ENCODE results near the gene ANKRD24.

Gene ANKRD24

DNA sequence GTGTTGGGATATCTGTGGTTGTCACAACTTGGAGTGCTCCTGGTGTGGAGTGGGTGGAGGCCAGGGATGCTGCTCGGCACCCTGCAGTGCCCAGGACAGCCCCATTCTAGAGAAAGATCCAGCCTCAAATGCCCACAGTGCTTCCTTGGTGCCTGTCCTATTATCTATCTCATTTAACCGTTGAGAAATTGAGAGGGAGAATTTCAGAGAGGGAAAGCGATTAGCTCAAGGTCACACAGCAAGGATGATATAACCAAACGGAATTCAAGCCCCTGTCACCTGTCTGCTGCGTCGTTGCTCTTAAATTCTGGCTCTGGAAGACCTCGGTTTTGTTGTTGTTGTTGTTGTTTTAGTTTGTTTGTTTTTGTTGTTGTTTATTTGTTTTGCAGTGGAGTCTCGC is 13.5 kb downstream of the ANKRD24 start:
- Histone ChIP-seq H3K36me3 (ENCODE audit: control insufficient read depth, low read length) (no peaks in the 10 kb centered on the region), H3K4me2 (ENCODE audit: low read length) (no peak overlapping the region), H3F3A (ENCODE audit: control insufficient read depth, insufficient read depth) (no peaks in the 10 kb centered on the region), H3K4me3 (ENCODE audit: low read length) (no peak overlapping the region), H4K20me1 (ENCODE audit: control insufficient read depth, insufficient read depth, low read depth, low read length) (no peaks in the 10 kb centered on the region), H3K27me3 (ENCODE audit: control insufficient read depth, low read length) (peaks cover 6% of the 10 kb centered on the region; the same call in 1 of the 2 replicates), H3K9me3 (ENCODE audit: control insufficient read depth, insufficient read depth, low read length) (peaks cover 7% of the 10 kb centered on the region), H3K4me1 (ENCODE audit: control insufficient read depth, low read length) (no peaks in the 10 kb centered on the region), H3K79me2 (ENCODE audit: control insufficient read depth, low read length) (no peaks in the 10 kb centered on the region), H3K9me2 (replicated peaks; ENCODE audit: control insufficient read depth, low read length) (no peaks in the 10 kb centered on the region), H3K27ac (ENCODE audit: low read depth, low read length) (no peak overlapping the region)
- no peak for TF ChIP-seq EZH2phosphoT487 (IDR thresholded peaks at IDR 0.05; ENCODE audit: borderline replicate concordance, low read length)
- TF ChIP-seq, protein P1, sequence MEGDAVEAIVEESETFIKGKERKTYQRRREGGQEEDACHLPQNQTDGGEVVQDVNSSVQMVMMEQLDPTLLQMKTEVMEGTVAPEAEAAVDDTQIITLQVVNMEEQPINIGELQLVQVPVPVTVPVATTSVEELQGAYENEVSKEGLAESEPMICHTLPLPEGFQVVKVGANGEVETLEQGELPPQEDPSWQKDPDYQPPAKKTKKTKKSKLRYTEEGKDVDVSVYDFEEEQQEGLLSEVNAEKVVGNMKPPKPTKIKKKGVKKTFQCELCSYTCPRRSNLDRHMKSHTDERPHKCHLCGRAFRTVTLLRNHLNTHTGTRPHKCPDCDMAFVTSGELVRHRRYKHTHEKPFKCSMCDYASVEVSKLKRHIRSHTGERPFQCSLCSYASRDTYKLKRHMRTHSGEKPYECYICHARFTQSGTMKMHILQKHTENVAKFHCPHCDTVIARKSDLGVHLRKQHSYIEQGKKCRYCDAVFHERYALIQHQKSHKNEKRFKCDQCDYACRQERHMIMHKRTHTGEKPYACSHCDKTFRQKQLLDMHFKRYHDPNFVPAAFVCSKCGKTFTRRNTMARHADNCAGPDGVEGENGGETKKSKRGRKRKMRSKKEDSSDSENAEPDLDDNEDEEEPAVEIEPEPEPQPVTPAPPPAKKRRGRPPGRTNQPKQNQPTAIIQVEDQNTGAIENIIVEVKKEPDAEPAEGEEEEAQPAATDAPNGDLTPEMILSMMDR (IDR thresholded peaks at IDR 0.05; ENCODE audit: low read depth, low read length, poor library complexity, severe bottlenecking): no peak

DNA sequence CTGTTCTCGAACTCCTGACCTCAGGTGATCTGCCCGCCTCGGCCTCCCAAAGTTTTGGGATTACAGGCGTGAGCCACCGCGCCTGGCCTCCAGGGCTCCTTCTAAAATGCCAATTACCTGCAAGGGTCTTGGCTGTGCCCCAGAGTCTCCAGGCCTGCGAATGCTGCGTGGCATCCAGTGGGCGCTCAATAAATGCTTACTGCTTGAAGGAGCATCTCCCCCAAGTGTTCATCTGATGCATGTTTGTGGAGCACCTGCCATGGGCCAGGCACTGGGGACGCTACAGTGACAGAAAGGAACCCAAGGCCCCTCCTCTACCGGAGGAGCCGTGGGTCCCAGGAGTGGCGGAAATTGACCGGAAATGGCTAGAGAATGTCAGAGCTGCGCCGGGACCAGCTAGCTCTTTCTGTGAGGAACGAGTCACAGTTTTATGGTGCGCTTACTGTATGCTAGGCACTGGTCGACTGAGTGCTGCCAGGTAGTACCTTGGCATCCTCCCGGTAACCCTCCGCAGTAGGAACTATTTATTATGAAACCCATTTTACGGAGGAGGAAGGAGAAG is 14.2 kb downstream of the ANKRD24 start:
- Histone ChIP-seq H3K4me3 (ENCODE audit: low read length) (no peak overlapping the region), H3K27me3 (ENCODE audit: control insufficient read depth, low read length) (peaks cover 6% of the 10 kb centered on the region; the same call in 1 of the 2 replicates)
- TF ChIP-seq, protein P1 (IDR thresholded peaks at IDR 0.05; ENCODE audit: low read depth, low read length, poor library complexity, severe bottlenecking): no peak
- TF ChIP-seq EZH2phosphoT487 (IDR thresholded peaks at IDR 0.05; ENCODE audit: borderline replicate concordance, low read length): no peak

DNA sequence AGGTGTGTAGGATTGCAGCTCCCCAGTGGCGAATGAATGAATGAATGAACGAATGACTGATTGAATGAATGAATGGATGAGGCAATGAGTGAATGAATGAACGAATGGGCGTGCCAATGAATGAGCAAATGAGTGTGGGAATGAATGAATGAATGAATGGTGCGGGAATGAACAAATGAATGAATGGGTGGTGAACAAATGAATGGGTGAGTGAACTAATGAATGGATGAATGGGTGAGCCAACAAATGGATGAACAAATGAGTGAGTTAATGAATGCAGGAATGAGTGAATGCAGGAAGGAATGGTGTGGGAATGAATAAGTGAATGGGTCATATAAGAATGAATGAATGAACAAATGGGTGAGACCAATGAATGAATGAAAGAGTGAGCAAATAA is 14.7 kb downstream of the ANKRD24 start:
- no peaks in the 10 kb centered on the region for H3K4me1 ChIP-seq (ENCODE audit: control insufficient read depth, low read length)
- no peaks in the 10 kb centered on the region for H3K79me2 ChIP-seq (ENCODE audit: control insufficient read depth, low read length)
- no peak overlapping the region for H3K27ac ChIP-seq (ENCODE audit: low read depth, low read length)
- H3K27me3 ChIP-seq (ENCODE audit: control insufficient read depth, low read length): peaks cover 6% of the 10 kb centered on the region; the same call in 1 of the 2 replicates
- H4K20me1 ChIP-seq (ENCODE audit: control insufficient read depth, insufficient read depth, low read depth, low read length): no peaks in the 10 kb centered on the region; the same call in 1 of the 2 replicates
- no peaks in the 10 kb centered on the region for H3K9me2 ChIP-seq (replicated peaks; ENCODE audit: control insufficient read depth, low read length)
- no peak for TF ChIP-seq EZH2phosphoT487 (IDR thresholded peaks at IDR 0.05; ENCODE audit: borderline replicate concordance, low read length)
- TF ChIP-seq, protein P1 (IDR thresholded peaks at IDR 0.05; ENCODE audit: low read depth, low read length, poor library complexity, severe bottlenecking): no peak
- H3K36me3 ChIP-seq (ENCODE audit: control insufficient read depth, low read length): no peaks in the 10 kb centered on the region
- H3F3A ChIP-seq (ENCODE audit: control insufficient read depth, insufficient read depth): no peaks in the 10 kb centered on the region
- H3K4me2 ChIP-seq (ENCODE audit: low read length): no peak overlapping the region
- peaks cover 7% of the 10 kb centered on the region for H3K9me3 ChIP-seq (ENCODE audit: control insufficient read depth, insufficient read depth, low read length)
- H3K4me3 ChIP-seq (ENCODE audit: low read length): no peak overlapping the region

More for the DNA sequence above, 14.2 kb downstream of the ANKRD24 start:
- H3K4me1 ChIP-seq (ENCODE audit: control insufficient read depth, low read length): no peaks in the 10 kb centered on the region
- no peak overlapping the region for H3K4me2 ChIP-seq (ENCODE audit: low read length)
- H3K27ac ChIP-seq (ENCODE audit: low read depth, low read length): no peak overlapping the region
- no peaks in the 10 kb centered on the region for H3K79me2 ChIP-seq (ENCODE audit: control insufficient read depth, low read length)
- H3F3A ChIP-seq (ENCODE audit: control insufficient read depth, insufficient read depth): no peaks in the 10 kb centered on the region
- no peaks in the 10 kb centered on the region for H3K9me2 ChIP-seq (replicated peaks; ENCODE audit: control insufficient read depth, low read length)
- no peaks in the 10 kb centered on the region for H3K36me3 ChIP-seq (ENCODE audit: control insufficient read depth, low read length)
- peaks cover 7% of the 10 kb centered on the region for H3K9me3 ChIP-seq (ENCODE audit: control insufficient read depth, insufficient read depth, low read length)
- H4K20me1 ChIP-seq (ENCODE audit: control insufficient read depth, insufficient read depth, low read depth, low read length): no peaks in the 10 kb centered on the region; the same call in 1 of the 2 replicates

Data from DOHH2 (cell line).